ES-I3 (cell line): Measurements from ENCODE around the gene VEGFC.

Experiments used
- H3K36me3 ChIP-seq: 2 replicates; pipeline ENCODE4 v1.6.1; 2013; ENCODE audit warnings: mild to moderate bottlenecking, low read length, control low read depth, moderate library complexity; ENCODE audit not compliant: insufficient read depth
- H3K4me1 ChIP-seq: 2 replicates; pipeline ENCODE4 v1.6.1; 2013; ENCODE audit warnings: mild to moderate bottlenecking, control low read depth, low read length; ENCODE audit not compliant: insufficient read depth
- H3K9ac ChIP-seq: 2 replicates; pipeline ENCODE4 v1.6.1; 2013; ENCODE audit warnings: low read depth, mild to moderate bottlenecking, low read length, moderate library complexity
- H3K9me3 ChIP-seq: 2 replicates; pipeline ENCODE4 v1.6.1; 2013; ENCODE audit warnings: mild to moderate bottlenecking, low read length, moderate library complexity; ENCODE audit not compliant: control insufficient read depth, insufficient read depth

Gene VEGFC, protein sequence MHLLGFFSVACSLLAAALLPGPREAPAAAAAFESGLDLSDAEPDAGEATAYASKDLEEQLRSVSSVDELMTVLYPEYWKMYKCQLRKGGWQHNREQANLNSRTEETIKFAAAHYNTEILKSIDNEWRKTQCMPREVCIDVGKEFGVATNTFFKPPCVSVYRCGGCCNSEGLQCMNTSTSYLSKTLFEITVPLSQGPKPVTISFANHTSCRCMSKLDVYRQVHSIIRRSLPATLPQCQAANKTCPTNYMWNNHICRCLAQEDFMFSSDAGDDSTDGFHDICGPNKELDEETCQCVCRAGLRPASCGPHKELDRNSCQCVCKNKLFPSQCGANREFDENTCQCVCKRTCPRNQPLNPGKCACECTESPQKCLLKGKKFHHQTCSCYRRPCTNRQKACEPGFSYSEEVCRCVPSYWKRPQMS

GRCh38 chr4:176792326-176793059 lies at the start of gene VEGFC:
Gene VEGFC, minus strand, starts transcription at chr4:176792922. Its CDS starts 611 bp downstream, at chr4:176792311.
- Histone ChIP-seq H3K36me3 (no peaks in the 10 kb centered on the region), H3K4me1 (no peaks in the 10 kb centered on the region), H3K9ac (peak within 1 kb of the TSS; percentile 85)

GRCh38 chr4:176841711-176842112 lies 49.0 kb upstream of the VEGFC start:
- Histone ChIP-seq H3K4me1 (peaks cover 11% of the 10 kb centered on the region; the same call in 1 of the 2 replicates), H3K9me3 (no peaks in the 10 kb centered on the region; the same call in 1 of the 2 replicates), H3K36me3 (no peaks in the 10 kb centered on the region), H3K9ac (no peak overlapping the region)

More at GRCh38 chr4:176792326-176793059, at the start of gene VEGFC:
- H3K9me3 ChIP-seq, result no peaks in the 10 kb centered on the region

GRCh38 chr4:176840166-176840565 lies 47.4 kb upstream of the VEGFC start:
- no peaks in the 10 kb centered on the region for H3K36me3 ChIP-seq
- H3K9ac ChIP-seq, result no peak overlapping the region
- no peaks in the 10 kb centered on the region for H3K9me3 ChIP-seq
- peaks cover 11% of the 10 kb centered on the region; the same call in 1 of the 2 replicates for H3K4me1 ChIP-seq

- H3K9ac ChIP-seq, result no peak overlapping the region
- H3K9me3 ChIP-seq, result no peaks in the 10 kb centered on the region
- no peaks in the 10 kb centered on the region for H3K36me3 ChIP-seq
- H3K4me1 ChIP-seq, result peaks cover 11% of the 10 kb centered on the region; the same call in 1 of the 2 replicates
Observed at GRCh38 chr4:176839656-176840055, 46.9 kb upstream of the VEGFC start.

DNA sequence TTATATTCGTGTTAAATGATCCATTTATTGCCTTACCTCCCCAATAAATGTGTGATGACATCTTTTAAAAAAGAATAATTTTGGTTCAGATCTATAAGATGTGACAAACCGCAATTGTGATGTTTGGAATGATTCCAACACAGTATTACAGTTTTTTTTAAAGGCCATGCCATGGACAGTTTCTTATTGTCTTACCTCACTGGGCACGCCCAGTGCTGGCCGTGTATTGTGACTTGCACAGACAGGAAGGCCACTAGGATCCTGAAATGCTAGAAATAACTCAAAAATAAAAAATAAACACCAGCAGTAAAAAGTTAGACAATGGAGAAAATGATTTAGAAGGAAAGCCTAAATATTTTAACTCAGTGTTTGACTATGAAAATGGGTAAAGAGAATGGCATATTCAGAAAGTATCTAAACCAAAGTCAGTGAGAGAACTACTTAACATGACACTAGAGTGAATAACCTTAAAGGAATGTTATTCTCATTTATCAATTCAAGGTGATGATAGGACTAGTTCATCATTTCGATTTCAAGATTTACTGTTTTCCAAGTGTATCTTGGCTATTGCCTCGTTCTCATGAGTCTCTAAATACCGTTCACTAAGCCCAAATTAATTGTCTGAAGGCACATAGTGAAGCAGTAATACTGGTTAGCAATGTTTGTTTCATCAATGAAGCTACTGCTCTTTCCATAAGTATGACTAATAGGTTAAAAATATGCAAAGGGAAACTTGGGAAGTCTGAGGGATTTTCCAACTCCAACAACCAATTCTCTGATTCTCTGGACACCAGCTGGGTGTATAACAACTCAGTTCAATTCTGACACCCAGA lies 46.1 kb upstream of the VEGFC start:
- no peaks in the 10 kb centered on the region for H3K36me3 ChIP-seq
- H3K9me3 ChIP-seq, result no peaks in the 10 kb centered on the region
- H3K9ac ChIP-seq, result no peak overlapping the region
- H3K4me1 ChIP-seq, result peaks cover 11% of the 10 kb centered on the region; the same call in 1 of the 2 replicates

- Histone ChIP-seq H3K36me3 (no peaks in the 10 kb centered on the region), H3K9ac (no peak overlapping the region), H3K9me3 (no peaks in the 10 kb centered on the region), H3K4me1 (peaks cover 11% of the 10 kb centered on the region; the same call in 1 of the 2 replicates)
Observed at GRCh38 chr4:176837169-176837895, 44.6 kb upstream of the VEGFC start.

GRCh38 chr4:176834531-176834930 lies 41.8 kb upstream of the VEGFC start:
- no peak overlapping the region for H3K9ac ChIP-seq
- peaks cover 11% of the 10 kb centered on the region; the same call in 1 of the 2 replicates for H3K4me1 ChIP-seq
- H3K9me3 ChIP-seq, result no peaks in the 10 kb centered on the region
- H3K36me3 ChIP-seq, result no peaks in the 10 kb centered on the region

DNA sequence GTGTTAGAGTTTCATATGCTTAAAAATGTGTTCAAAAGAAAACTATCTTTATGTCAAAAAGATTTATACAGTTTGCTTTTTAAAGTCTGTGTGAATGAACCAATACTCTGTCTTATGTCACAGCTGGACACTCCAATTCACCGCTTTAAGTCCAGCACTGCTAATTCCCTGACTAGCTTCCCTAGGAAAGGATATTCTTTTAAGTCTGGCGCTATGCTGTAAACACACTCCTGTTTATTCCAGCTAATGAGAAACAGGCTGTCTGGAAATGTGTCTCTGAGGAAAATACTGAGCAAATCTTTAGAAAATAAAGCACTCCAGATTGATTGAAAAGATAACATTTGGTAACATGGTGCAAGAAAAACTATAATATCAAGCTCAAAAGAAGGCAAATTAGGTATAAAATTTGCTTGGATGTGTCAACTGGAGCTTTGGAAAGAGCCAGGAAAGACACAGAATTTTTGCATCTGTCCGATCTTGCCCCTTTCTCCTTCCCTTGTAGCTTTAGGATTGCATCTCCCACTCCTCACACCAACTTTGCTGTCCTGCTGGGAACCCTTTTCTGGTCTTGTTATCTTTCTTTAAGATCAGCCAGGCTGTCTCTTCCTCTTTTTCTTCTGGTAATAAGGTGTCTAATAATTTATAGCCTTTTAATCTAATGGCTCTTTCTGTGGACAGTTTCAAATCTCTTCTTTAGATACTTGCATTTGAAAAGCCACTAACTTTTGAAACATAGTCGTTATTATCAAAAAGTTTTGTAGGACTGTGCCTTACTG lies 40.9 kb upstream of the VEGFC start:
- Histone ChIP-seq H3K9me3 (no peaks in the 10 kb centered on the region), H3K36me3 (no peaks in the 10 kb centered on the region), H3K9ac (no peak overlapping the region), H3K4me1 (peaks cover 2% of the 10 kb centered on the region; the same call in 1 of the 2 replicates)

- H3K4me1 ChIP-seq, result no peaks in the 10 kb centered on the region
- H3K36me3 ChIP-seq, result no peaks in the 10 kb centered on the region
- H3K9ac ChIP-seq, result no peak overlapping the region
- no peaks in the 10 kb centered on the region; the same call in 1 of the 2 replicates for H3K9me3 ChIP-seq
Observed at GRCh38 chr4:176830971-176831370, 38.2 kb upstream of the VEGFC start.

DNA sequence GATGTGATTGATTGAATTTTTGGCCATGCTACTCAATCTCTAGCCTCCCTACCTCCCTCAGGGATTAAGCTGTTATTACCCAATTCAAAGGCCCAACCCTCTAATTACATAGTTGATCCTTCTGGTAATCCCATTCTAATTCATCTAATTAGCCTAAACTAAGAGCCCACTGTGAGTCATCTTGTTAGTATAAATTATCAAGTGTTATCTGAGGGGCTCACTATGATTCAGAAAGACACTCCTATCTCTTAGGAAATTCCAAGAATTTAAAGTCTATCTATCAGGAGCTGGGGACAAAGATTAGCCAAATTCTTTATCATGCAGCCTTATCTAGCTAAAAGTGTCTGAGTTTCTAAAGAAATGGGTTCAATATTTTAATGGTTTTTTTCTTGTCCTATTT lies 32.9 kb upstream of the VEGFC start:
- Histone ChIP-seq H3K9ac (no peak overlapping the region), H3K36me3 (no peaks in the 10 kb centered on the region), H3K4me1 (no peaks in the 10 kb centered on the region), H3K9me3 (no peaks in the 10 kb centered on the region; the same call in 1 of the 2 replicates)

DNA sequence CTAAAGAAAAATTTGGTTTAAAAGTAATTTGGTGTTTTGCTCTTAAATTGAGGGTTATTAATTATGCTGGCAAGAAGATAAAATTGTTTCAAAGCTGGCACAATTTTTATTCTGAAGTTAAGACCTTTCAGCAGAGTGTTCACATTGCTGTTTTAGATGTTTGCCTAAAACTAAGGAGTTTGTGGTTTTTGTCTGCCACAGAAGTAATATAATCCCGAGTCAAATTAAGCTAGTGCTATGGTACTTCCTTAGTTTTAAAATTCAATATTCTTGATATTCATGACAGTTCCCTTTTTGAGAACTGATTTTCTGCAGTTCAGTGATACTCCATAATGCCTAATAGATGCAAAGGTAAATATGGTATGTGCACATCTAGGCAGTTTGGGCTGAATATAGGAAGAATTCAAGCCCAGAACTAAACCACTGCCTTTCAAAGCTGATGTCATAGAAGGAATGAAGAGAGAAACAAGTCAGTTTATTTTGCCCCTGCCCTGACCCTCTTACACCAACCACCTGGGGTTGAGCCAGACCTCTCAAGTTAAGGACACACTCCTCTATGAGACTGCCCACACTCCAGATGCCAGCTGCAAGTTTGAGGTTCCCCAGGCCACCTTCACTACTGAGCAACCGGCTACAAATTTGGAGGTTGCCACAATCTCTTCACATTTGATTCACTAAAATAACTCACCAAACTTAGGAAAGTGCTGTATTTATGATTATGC lies 32.1 kb upstream of the VEGFC start:
- H3K9me3 ChIP-seq, result no peaks in the 10 kb centered on the region; the same call in 1 of the 2 replicates
- H3K36me3 ChIP-seq, result no peaks in the 10 kb centered on the region
- no peaks in the 10 kb centered on the region for H3K4me1 ChIP-seq

GRCh38 chr4:176818531-176818930 lies 25.8 kb upstream of the VEGFC start:
- Histone ChIP-seq H3K9ac (no peak overlapping the region), H3K36me3 (no peaks in the 10 kb centered on the region), H3K4me1 (no peaks in the 10 kb centered on the region), H3K9me3 (no peaks in the 10 kb centered on the region)

More for the DNA sequence above, 32.1 kb upstream of the VEGFC start:
- H3K9ac ChIP-seq, result no peak overlapping the region
